Natural killer cell (primary cell): ENCODE measurements around the gene PPIP5K2. TPM values are rescaled to one million over a fixed set of nuclear protein-coding genes. Genes with fewer than 3 reads are reported as not detected.

Experiments used
- ATAC-seq, 3 donors: fragments of 150-1000 bp in 2 of 3; fragments of 200-7000 bp in 1 of 3; cut with Tn5 transposase; 1 replicate in 1 of 3; 2 replicates in 2 of 3; pipeline ENCODE4 v1.10.0; 2021; ENCODE audit warnings: mild to moderate bottlenecking in 2 of 3, moderate library complexity in 2 of 3
- DNase-seq, 2 donors: peaks; one replicate each; pipeline versions ENCODE4 v3.0.0 to v3.0.0-alpha.2; 2013 to 2021; ENCODE audit warnings: mixed read lengths in 1 of 2
- H3K27ac ChIP-seq: one replicate; pipeline ENCODE4 v1.5.1; 2013; ENCODE audit warnings: mild to moderate bottlenecking, low read length
- H3K27me3 ChIP-seq: one replicate; pipeline ENCODE4 v1.6.1; 2013; ENCODE audit warnings: low read length; ENCODE audit not compliant: control insufficient read depth, insufficient read depth
- H3K36me3 ChIP-seq: one replicate; pipeline ENCODE4 v1.6.1; 2013; ENCODE audit warnings: low read length; ENCODE audit not compliant: control insufficient read depth, insufficient read depth
- H3K4me1 ChIP-seq: one replicate; pipeline ENCODE4 v1.6.1; 2013; ENCODE audit warnings: low read length; ENCODE audit not compliant: control insufficient read depth, insufficient read depth
- H3K4me3 ChIP-seq: one replicate; pipeline ENCODE4 v1.5.1; 2013; ENCODE audit warnings: low read length
- H3K9me3 ChIP-seq: one replicate; pipeline ENCODE4 v1.6.1; 2013; ENCODE audit warnings: low read length; ENCODE audit not compliant: control insufficient read depth, insufficient read depth
- H3K27ac Mint-ChIP-seq, 2 donors: one replicate each; pipeline ENCODE4 v1.8.0; 2022; ENCODE audit warnings: mild to moderate bottlenecking in 2 of 2, mixed read lengths in 2 of 2, moderate library complexity in 1 of 2
- H3K27me3 Mint-ChIP-seq, 2 donors: one replicate each; pipeline ENCODE4 v1.8.0; 2022; ENCODE audit warnings: low read depth in 2 of 2, mixed read lengths in 2 of 2
- H3K36me3 Mint-ChIP-seq: one replicate; pipeline ENCODE4 v1.8.0; 2022; ENCODE audit warnings: mixed read lengths
- H3K4me1 Mint-ChIP-seq, 2 donors: one replicate each; pipeline ENCODE4 v1.8.0; 2022; ENCODE audit warnings: mixed read lengths in 2 of 2
- H3K4me3 Mint-ChIP-seq: one replicate; pipeline ENCODE4 v1.8.0; 2022; ENCODE audit warnings: mild to moderate bottlenecking, moderate library complexity, mixed read lengths
- H3K9me3 Mint-ChIP-seq, 2 donors: one replicate each; pipeline ENCODE4 v1.8.0; 2022; ENCODE audit warnings: mixed read lengths in 2 of 2
- CTCF ChIP-seq: fragments of 200-600 bp; IDR thresholded peaks from one replicate; pipeline ENCODE4 v1.8.0; 2022; ENCODE audit warnings: antibody characterized with exemption
- WGBS: methylation state at CpG from one replicate; pipeline ENCODE4 v1.1.7; 2013; ENCODE audit warnings: missing lambda C conversion rate; ENCODE audit not compliant: insufficient coverage; 5-methylcytosine and 5-hydroxymethylcytosine counted together
- intact Hi-C: fragments of 100-400 bp; cut with micrococcal nuclease; formaldehyde crosslinking; loops from one replicate; pipeline ENCODE4 v1.14.2; 2022
- total RNA-seq, 4 donors: library from RNA; stranded (reverse); fragments of 120-200 nt in 1 of 4; gene quantifications; one replicate each; pipeline versions ENCODE4 v1.2.3 to v1.2.4, GENCODE V29; 2013 to 2022

Gene PPIP5K2
- total RNA-seq, 3 donors from 2014 or later (not counting 1 experiment from before 2014, with no cell fraction given) = 71.4 to 85.3 (median 72.8) TPM

GRCh38 chr5:103093727-103094126 is 26.4 kb upstream of the PPIP5K2 start:
- no peak for TF ChIP-seq CTCF
- Histone ChIP-seq H3K9me3 (no peaks in the 10 kb centered on the region), H3K4me1 (no peaks in the 10 kb centered on the region), H3K4me3 (no peak overlapping the region), H3K36me3 (peaks cover 11% of the 10 kb centered on the region), H3K27me3 (no peaks in the 10 kb centered on the region), H3K27ac (no peak overlapping the region)
- no peak overlapping the region for H3K4me3 Mint-ChIP-seq
- H3K36me3 Mint-ChIP-seq = peaks cover 10% of the 10 kb centered on the region
- H3K4me1 Mint-ChIP-seq = no peaks in the 10 kb centered on the region
- no peak for DNase-seq
- no peak overlapping the region for H3K27ac Mint-ChIP-seq
- intact Hi-C loops = no loop called here
- no peaks in the 10 kb centered on the region for H3K27me3 Mint-ChIP-seq
- H3K9me3 Mint-ChIP-seq = no peaks in the 10 kb centered on the region
- 100% methylated on average over 1 of the region's 1 CpG for WGBS
- ATAC-seq = no peak

- H3K27ac Mint-ChIP-seq = no peak overlapping the region
- H3K9me3 Mint-ChIP-seq = no peaks in the 10 kb centered on the region
- H3K27me3 Mint-ChIP-seq = no peaks in the 10 kb centered on the region
- no peak for ATAC-seq
- no peaks in the 10 kb centered on the region for H3K4me1 Mint-ChIP-seq
- peaks cover 10% of the 10 kb centered on the region for H3K36me3 Mint-ChIP-seq
- Histone ChIP-seq H3K36me3 (peaks cover 11% of the 10 kb centered on the region), H3K27me3 (no peaks in the 10 kb centered on the region), H3K27ac (no peak overlapping the region), H3K4me1 (no peaks in the 10 kb centered on the region), H3K9me3 (no peaks in the 10 kb centered on the region), H3K4me3 (no peak overlapping the region)
- 98% methylated on average over 2 of the region's 2 CpGs for WGBS
- DNase-seq = no peak
- intact Hi-C loops = no loop called here
- H3K4me3 Mint-ChIP-seq = no peak overlapping the region
- no peak for TF ChIP-seq CTCF
Measured at GRCh38 chr5:103094737-103095136, 25.4 kb upstream of the PPIP5K2 start.

- H3K4me3 Mint-ChIP-seq = no peak overlapping the region
- Histone ChIP-seq H3K36me3 (peaks cover 14% of the 10 kb centered on the region), H3K9me3 (no peaks in the 10 kb centered on the region), H3K27me3 (no peaks in the 10 kb centered on the region), H3K27ac (no peak overlapping the region), H3K4me1 (no peaks in the 10 kb centered on the region), H3K4me3 (no peak overlapping the region)
- no peak overlapping the region for H3K27ac Mint-ChIP-seq
- no CpG with 5 or more reads among the region's 2 CpGs for WGBS
- intact Hi-C loops = no loop called here
- no peaks in the 10 kb centered on the region for H3K27me3 Mint-ChIP-seq
- no peaks in the 10 kb centered on the region for H3K9me3 Mint-ChIP-seq
- DNase-seq (no peak), ATAC-seq (no peak)
- no peaks in the 10 kb centered on the region for H3K4me1 Mint-ChIP-seq
- H3K36me3 Mint-ChIP-seq = peaks cover 6% of the 10 kb centered on the region
- TF ChIP-seq CTCF = no peak
Measured at GRCh38 chr5:103098993-103099392, 21.1 kb upstream of the PPIP5K2 start.

- H3K9me3 Mint-ChIP-seq = no peaks in the 10 kb centered on the region
- no peak overlapping the region for H3K4me3 ChIP-seq
- no peaks in the 10 kb centered on the region for H3K9me3 ChIP-seq
- H3K27me3 Mint-ChIP-seq = no peaks in the 10 kb centered on the region
- TF ChIP-seq CTCF = no peak
- intact Hi-C loops = no loop called here
- H3K4me3 Mint-ChIP-seq = no peak overlapping the region
- no peak overlapping the region for H3K27ac Mint-ChIP-seq
- H3K27ac ChIP-seq = no peak overlapping the region
- no peaks in the 10 kb centered on the region for H3K27me3 ChIP-seq
- no peaks in the 10 kb centered on the region for H3K4me1 Mint-ChIP-seq
- no peak for ATAC-seq
- peaks cover 6% of the 10 kb centered on the region for H3K36me3 Mint-ChIP-seq
- 100% methylated on average over 2 of the region's 6 CpGs for WGBS
- no peaks in the 10 kb centered on the region for H3K4me1 ChIP-seq
- no peak for DNase-seq
- H3K36me3 ChIP-seq = peaks cover 19% of the 10 kb centered on the region
Measured at GRCh38 chr5:103101079-103101750, 18.9 kb upstream of the PPIP5K2 start.
